ENCODE results near the gene SBF2.

The SBF2 gene

GRCh38 chr11:9780929-9781328, 513.1 kb downstream of the SBF2 start:
- DNase-seq: no peak

GRCh38 chr11:9777525-9777924, 516.5 kb downstream of the SBF2 start:
- DNase-seq: no peak

GRCh38 chr11:9777066-9777465, 517.0 kb downstream of the SBF2 start:
- no peak for DNase-seq

- DNase-seq: no peak
These were observed 517.8 kb downstream of the SBF2 start for GRCh38 chr11:9776203-9776602.

- no peak for DNase-seq
These were observed 518.6 kb downstream of the SBF2 start for GRCh38 chr11:9775398-9775779.

- DNase-seq: no peak
These were observed 519.2 kb downstream of the SBF2 start for GRCh38 chr11:9774591-9775397.

- DNase-seq: no peak
These were observed 519.9 kb downstream of the SBF2 start for GRCh38 chr11:9774109-9774508.

- no peak for DNase-seq
These were observed 520.5 kb downstream of the SBF2 start for GRCh38 chr11:9773524-9773923.

GRCh38 chr11:9772218-9772617, 521.8 kb downstream of the SBF2 start:
- DNase-seq: no peak

- DNase-seq: no peak
These were observed 522.9 kb downstream of the SBF2 start for GRCh38 chr11:9771071-9771511.

GRCh38 chr11:9769621-9770020, 524.4 kb downstream of the SBF2 start:
- DNase-seq: no peak

- no peak for DNase-seq
These were observed 528.5 kb downstream of the SBF2 start for GRCh38 chr11:9765320-9766101.

- DNase-seq: no peak
These were observed 530.7 kb downstream of the SBF2 start for GRCh38 chr11:9763301-9763700.

GRCh38 chr11:9762531-9762930, 531.5 kb downstream of the SBF2 start:
- no peak for DNase-seq

- DNase-seq: no peak
These were observed 532.5 kb downstream of the SBF2 start for GRCh38 chr11:9761441-9761945.

- peak in 45 of 56 donors; percentile 8 to 84 (median 43) for DNase-seq
These were observed 533.8 kb downstream of the SBF2 start for GRCh38 chr11:9760193-9760575.

GRCh38 chr11:9759519-9760192, 534.4 kb downstream of the SBF2 start:
- peak in 49 of 56 donors; percentile 9 to 94 (median 61) for DNase-seq

GRCh38 chr11:9758637-9759518, 535.1 kb downstream of the SBF2 start:
- DNase-seq: peak in 43 of 56 donors; percentile 12 to 72 (median 40)

- DNase-seq: peak in 53 of 56 donors; percentile 25 to 87 (median 70)
These were observed 536.0 kb downstream of the SBF2 start for GRCh38 chr11:9757809-9758636.

GRCh38 chr11:9756878-9757277, 537.1 kb downstream of the SBF2 start:
- DNase-seq: no peak

Data from nucleus accumbens (tissue), 56 donors.